Activated B cell treated with CpG ODN at 0.5 μM for 24 hours (primary cell): ENCODE results near the gene GMEB1. TPM values are rescaled to one million over a fixed set of nuclear protein-coding genes. Genes with fewer than 3 reads are reported as not detected.
A peak's percentile ranks its signal among the peaks of the same experiment; 100 is the strongest.

Experiments
- ATAC-seq: fragments of 200-7000 bp; cut with Tn5 transposase; one replicate; pipeline ENCODE4 v1.10.0; 2021; ENCODE audit warnings: low read depth, mild to moderate bottlenecking, moderate library complexity
- CTCF ChIA-PET: fragments of 350-600 bp; sonication (Branson Sonifier 250); formaldehyde crosslinking; loops from one replicate; lab custom pipeline; 2021; ENCODE audit warnings: antibody characterized with exemption; lab: Charles Lee
- POLR2A ChIA-PET: fragments of 350-600 bp; sonication (Branson Sonifier 250); formaldehyde crosslinking; loops from one replicate; lab custom pipeline; 2021; ENCODE audit warnings: antibody characterized with exemption; lab: Charles Lee
- DNase-seq: peaks from one replicate; pipeline ENCODE4 v3.0.0; 2022
- H3K27ac Mint-ChIP-seq: one replicate; pipeline ENCODE4 v1.8.0; 2020; ENCODE audit warnings: mixed read lengths
- H3K27me3 Mint-ChIP-seq: one replicate; pipeline ENCODE4 v1.8.0; 2021; ENCODE audit warnings: mixed read lengths
- H3K36me3 Mint-ChIP-seq: one replicate; pipeline ENCODE4 v1.8.0; 2021; ENCODE audit warnings: low read depth, mixed read lengths
- H3K4me1 Mint-ChIP-seq: one replicate; pipeline ENCODE4 v1.8.0; 2021; ENCODE audit warnings: mixed read lengths
- H3K4me3 Mint-ChIP-seq: one replicate; pipeline ENCODE4 v1.8.0; 2020; ENCODE audit warnings: mild to moderate bottlenecking, mixed read lengths
- H3K9me3 Mint-ChIP-seq: one replicate; pipeline ENCODE4 v1.8.0; 2020; ENCODE audit warnings: mixed read lengths
- intact Hi-C: fragments of 100-400 bp; cut with micrococcal nuclease; formaldehyde crosslinking; loops from one replicate; pipeline ENCODE4 v1.15.1; 2024
- total RNA-seq: library from RNA; stranded (reverse); gene quantifications from 2 replicates; pipeline ENCODE4 v1.2.3, GENCODE V29; 2022
- TF ChIP-seq, protein P1 (sequence below): fragments of 200-600 bp; IDR thresholded peaks from one replicate; pipeline ENCODE4 v1.8.0; 2022; ENCODE audit warnings: antibody characterized with exemption, mild to moderate bottlenecking

Gene GMEB1, protein sequence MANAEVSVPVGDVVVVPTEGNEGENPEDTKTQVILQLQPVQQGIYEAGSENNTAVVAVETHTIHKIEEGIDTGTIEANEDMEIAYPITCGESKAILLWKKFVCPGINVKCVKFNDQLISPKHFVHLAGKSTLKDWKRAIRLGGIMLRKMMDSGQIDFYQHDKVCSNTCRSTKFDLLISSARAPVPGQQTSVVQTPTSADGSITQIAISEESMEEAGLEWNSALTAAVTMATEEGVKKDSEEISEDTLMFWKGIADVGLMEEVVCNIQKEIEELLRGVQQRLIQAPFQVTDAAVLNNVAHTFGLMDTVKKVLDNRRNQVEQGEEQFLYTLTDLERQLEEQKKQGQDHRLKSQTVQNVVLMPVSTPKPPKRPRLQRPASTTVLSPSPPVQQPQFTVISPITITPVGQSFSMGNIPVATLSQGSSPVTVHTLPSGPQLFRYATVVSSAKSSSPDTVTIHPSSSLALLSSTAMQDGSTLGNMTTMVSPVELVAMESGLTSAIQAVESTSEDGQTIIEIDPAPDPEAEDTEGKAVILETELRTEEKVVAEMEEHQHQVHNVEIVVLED
- total RNA-seq: 26.8 and 27.4 TPM in 2 replicates

DNA sequence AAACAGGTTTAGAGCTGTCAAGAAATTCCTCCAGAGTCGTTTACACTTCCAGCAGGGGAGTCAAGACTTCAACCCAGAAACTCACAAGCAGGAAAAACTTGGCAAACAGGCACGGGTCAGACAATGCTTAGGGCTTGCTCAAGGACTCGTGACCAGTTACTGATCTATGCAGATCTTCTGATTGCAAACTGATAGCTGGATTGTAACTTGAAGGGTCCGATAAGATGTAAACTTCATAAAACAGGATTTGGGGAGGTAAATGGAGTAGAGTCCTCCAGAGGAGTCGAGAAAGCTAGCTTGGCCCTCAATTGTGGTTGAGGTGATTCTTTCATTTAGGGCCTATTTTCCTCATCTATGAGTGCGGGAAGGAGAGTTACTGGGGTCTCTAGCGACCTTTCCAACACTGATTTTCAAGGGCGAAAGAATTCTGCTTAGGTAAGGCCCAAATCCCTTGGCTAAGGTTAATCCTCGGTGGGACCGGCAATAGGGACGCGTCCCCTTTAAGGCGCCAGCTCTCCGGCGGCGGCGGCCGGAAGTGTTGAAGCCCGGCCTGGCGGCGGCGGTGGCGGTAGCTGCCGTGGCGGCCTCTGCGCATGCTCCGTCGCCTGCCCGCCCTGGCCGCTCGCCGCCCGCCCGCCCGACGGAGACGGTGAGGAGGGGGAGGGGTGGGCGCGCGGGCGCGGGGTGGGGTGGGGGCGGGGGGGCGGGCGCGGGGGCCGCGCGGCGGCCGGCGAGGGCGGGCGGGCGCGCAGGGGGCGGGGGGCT lies at the start of gene GMEB1:
GMEB1 (plus strand) TSS at position 594 of the 765 bp plus-strand sequence. CDS start 14,829 bp downstream, outside the sequence.
- ChIA-PET CTCF (interaction anchor here (1.2 to 2.4 kb wide), 3 partner anchors 26 to 68 kb away, joined by 3 to 14 read pairs (median 12); partner anchors contain the start of genes TAF12 and YTHDF2), POLR2A (interaction anchor here (0.5 to 7.0 kb wide), 27 partner anchors 12 to 894 kb away, joined by 3 to 287 read pairs (median 6); partner anchors contain the start of genes MED18, PHACTR4, PTAFR and RCC1)
- Mint-ChIP-seq H3K27ac (peak within 1 kb of the TSS; percentile 97), H3K36me3 (peaks cover 8% of the 10 kb centered on the region), H3K4me1 (peaks cover 17% of the 10 kb centered on the region), H3K27me3 (no peaks in the 10 kb centered on the region), H3K9me3 (no peaks in the 10 kb centered on the region), H3K4me3 (peak within 1 kb of the TSS; percentile 92)
- intact Hi-C loops: loop anchor here (1.0 to 5.0 kb wide), 3 partner anchors 20 to 421 kb away; partner anchors contain the start of gene RNU11
- TF ChIP-seq, protein P1, sequence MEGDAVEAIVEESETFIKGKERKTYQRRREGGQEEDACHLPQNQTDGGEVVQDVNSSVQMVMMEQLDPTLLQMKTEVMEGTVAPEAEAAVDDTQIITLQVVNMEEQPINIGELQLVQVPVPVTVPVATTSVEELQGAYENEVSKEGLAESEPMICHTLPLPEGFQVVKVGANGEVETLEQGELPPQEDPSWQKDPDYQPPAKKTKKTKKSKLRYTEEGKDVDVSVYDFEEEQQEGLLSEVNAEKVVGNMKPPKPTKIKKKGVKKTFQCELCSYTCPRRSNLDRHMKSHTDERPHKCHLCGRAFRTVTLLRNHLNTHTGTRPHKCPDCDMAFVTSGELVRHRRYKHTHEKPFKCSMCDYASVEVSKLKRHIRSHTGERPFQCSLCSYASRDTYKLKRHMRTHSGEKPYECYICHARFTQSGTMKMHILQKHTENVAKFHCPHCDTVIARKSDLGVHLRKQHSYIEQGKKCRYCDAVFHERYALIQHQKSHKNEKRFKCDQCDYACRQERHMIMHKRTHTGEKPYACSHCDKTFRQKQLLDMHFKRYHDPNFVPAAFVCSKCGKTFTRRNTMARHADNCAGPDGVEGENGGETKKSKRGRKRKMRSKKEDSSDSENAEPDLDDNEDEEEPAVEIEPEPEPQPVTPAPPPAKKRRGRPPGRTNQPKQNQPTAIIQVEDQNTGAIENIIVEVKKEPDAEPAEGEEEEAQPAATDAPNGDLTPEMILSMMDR: no peak
- DNase-seq (peak; percentile 73), ATAC-seq (peak; percentile 65)

DNA sequence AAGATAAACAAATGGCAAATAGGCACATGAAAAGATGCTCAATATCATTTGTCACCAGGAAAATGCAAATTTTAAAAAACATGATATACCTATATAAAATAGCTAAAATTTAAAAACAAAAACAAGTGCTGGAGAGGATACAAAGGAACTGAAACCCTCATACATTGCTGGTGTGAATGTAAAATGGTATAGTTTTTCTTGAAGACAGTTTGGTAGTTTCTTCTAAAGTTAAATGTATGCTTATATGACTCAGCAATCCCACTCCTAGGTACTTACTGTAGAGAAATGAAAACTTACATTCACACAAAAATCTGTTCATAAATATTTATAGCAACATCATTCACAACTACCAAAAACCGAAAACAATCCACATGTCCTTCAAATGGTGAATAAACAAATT lies 36.9 kb upstream of the GMEB1 start:
- Mint-ChIP-seq H3K4me1 (peaks cover 5% of the 10 kb centered on the region), H3K9me3 (no peaks in the 10 kb centered on the region), H3K27me3 (no peaks in the 10 kb centered on the region), H3K4me3 (no peak overlapping the region), H3K27ac (no peak overlapping the region), H3K36me3 (peaks cover 10% of the 10 kb centered on the region)
- DNase-seq: no peak
- ATAC-seq: no peak
- intact Hi-C loops: no loop called here
- ChIA-PET CTCF (no interaction called here), POLR2A (no interaction called here)
- TF ChIP-seq, protein P1: no peak

DNA sequence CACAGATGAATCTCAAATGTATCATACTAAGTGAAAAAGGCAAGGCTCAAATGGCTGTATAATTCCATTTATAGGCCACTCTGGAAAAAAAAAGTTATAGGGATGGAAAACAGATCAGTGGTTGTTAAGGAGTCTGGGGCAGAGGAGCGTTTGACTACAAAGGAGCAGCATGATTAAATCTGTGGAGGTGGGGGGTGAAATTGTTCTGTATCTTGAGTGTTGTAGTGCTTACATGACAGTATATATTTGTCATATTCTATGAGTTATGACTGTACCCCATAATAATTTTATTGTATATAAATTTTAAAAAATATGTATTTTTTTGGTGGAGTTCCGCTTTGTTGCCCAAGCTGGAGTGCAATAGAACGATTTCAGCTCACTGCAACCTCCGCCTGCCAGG lies 36.0 kb upstream of the GMEB1 start:
- TF ChIP-seq, protein P1: no peak
- Mint-ChIP-seq H3K4me1 (peaks cover 5% of the 10 kb centered on the region), H3K27me3 (no peaks in the 10 kb centered on the region), H3K9me3 (no peaks in the 10 kb centered on the region), H3K36me3 (peaks cover 14% of the 10 kb centered on the region), H3K27ac (no peak overlapping the region), H3K4me3 (no peak overlapping the region)
- ATAC-seq (no peak), DNase-seq (no peak)
- ChIA-PET CTCF (no interaction called here), POLR2A (interaction anchor here (0.7 kb wide), 1 partner anchor 21 kb away, joined by 5 read pairs; no protein-coding TSS in a partner anchor)
- intact Hi-C loops: no loop called here

DNA sequence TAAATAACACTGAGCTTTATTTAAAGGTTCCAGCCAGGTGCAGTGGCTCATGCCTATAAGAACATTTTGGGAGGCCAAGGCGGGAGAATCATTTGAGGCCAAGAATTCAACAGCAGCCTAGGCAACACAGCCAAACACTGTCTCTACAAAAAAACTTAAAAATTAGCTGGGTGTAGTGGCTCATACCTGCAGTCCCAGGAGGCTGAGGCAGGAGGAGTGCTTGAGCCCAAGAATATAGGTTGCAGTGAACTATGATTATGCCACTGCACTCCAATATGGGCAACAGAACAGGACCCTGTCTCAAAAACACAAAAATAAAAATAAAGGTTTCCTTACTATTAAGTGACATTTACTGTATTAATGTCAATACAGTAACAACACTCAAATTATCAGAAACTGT lies 27.8 kb upstream of the GMEB1 start:
- peaks cover 16% of the 10 kb centered on the region for H3K36me3 Mint-ChIP-seq
- H3K9me3 Mint-ChIP-seq: no peaks in the 10 kb centered on the region
- H3K4me3 Mint-ChIP-seq: peak overlapping the region; percentile 96
- peaks cover 37% of the 10 kb centered on the region for H3K4me1 Mint-ChIP-seq
- ChIA-PET CTCF (interaction anchor here (1.3 to 1.7 kb wide), 3 partner anchors 95 to 282 kb away, joined by 4 to 8 read pairs (median 5); partner anchors contain the start of gene YTHDF2), POLR2A (interaction anchor here (1.2 to 5.6 kb wide), 5 partner anchors 29 to 541 kb away, joined by 3 to 154 read pairs (median 7); partner anchors contain the start of genes GMEB1, SRSF4 and YTHDF2)
- intact Hi-C loops: loop anchor here (5.0 kb wide), 1 partner anchor 393 kb away; no protein-coding TSS in a partner anchor
- no peak overlapping the region for H3K27ac Mint-ChIP-seq
- TF ChIP-seq, protein P1: no peak
- H3K27me3 Mint-ChIP-seq: no peaks in the 10 kb centered on the region
- ATAC-seq (no peak), DNase-seq (no peak)
